GM13977 (cell line): Measurements from ENCODE around the gene PRSS36.

Source experiments
- DNase-seq: peaks from one replicate; pipeline ENCODE4 v3.0.0; 2012; ENCODE audit warnings: low spot score
- CTCF ChIP-seq: IDR thresholded peaks from 2 replicates; pipeline ENCODE4 v1.5.1; 2012; ENCODE audit warnings: mild to moderate bottlenecking, control low read depth; ENCODE audit not compliant: insufficient read depth; ENCODE audit errors: extremely low read depth, missing control alignments
- in situ Hi-C: fragments of 300-500 bp; cut with MboI; formaldehyde crosslinking; loops from one replicate; pipeline ENCODE4 v1.12.0; 2022; ENCODE audit warnings: low sequenced_read_pairs, low pct_unique_long_range_greater_than_20kb, mixed read lengths, inconsistent platforms; ENCODE audit not compliant: unreplicated experiment

Gene PRSS36

GRCh38 chr16:31133046-31133501 is 16.8 kb downstream of the PRSS36 start:
- in situ Hi-C loops: no loop called here
- no peak for DNase-seq
- TF ChIP-seq CTCF: no peak

- in situ Hi-C loops: no loop called here
- TF ChIP-seq CTCF: no peak
- DNase-seq: no peak
Observed at GRCh38 chr16:31132303-31132979, 17.4 kb downstream of the PRSS36 start.

- no peak for TF ChIP-seq CTCF
- DNase-seq: no peak
- in situ Hi-C loops: no loop called here
Observed at GRCh38 chr16:31131841-31132271, 18.0 kb downstream of the PRSS36 start.

GRCh38 chr16:31131416-31131815 is 18.4 kb downstream of the PRSS36 start:
- in situ Hi-C loops: no loop called here
- DNase-seq: no peak
- no peak for TF ChIP-seq CTCF

GRCh38 chr16:31130899-31131298 is 19.0 kb downstream of the PRSS36 start:
- TF ChIP-seq CTCF: no peak
- no peak for DNase-seq
- in situ Hi-C loops: no loop called here

GRCh38 chr16:31130336-31130891 is 19.5 kb downstream of the PRSS36 start:
- no peak for TF ChIP-seq CTCF
- DNase-seq: no peak

More at GRCh38 chr16:31130336-31130891, 19.5 kb downstream of the PRSS36 start:
- in situ Hi-C loops: no loop called here
